ENCODE measurements around the gene AMN. TPM values are rescaled to one million over a fixed set of nuclear protein-coding genes. Genes with fewer than 3 reads are reported as not detected.

The AMN gene
- total RNA-seq, 1 donor from 2014 or later: 204 TPM

DNA sequence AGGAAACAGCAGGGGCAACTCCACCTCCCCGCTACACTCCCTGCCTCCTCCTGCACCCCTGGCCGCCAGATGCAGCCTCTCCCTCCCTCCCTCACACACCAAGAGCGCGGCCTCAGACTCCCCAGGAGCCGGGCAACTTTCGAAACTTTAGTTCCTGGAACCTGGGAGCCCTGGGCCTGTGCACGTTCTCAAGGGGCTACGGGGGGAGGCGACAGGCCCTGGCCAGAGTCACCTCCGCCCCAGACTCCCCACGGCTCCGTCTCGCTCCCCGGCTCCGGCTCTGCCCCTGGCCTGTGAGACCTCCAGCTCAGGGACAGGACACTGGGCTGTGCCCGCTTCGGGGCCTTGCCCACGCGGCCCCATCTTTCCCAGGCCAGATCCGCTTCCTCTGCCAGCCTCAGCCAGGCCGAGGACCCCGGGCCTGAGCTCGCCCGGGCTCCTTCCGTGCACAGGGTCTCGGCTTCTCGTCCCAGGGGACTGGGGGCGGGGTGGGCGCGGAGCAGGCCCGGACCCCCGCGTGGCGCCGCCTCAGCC, 5.5 kb downstream of the AMN start:
- DNase-seq (ENCODE audit: low spot score): no peak

GRCh38 chr14:102928412-102929240, 6.2 kb downstream of the AMN start:
- peak; percentile 82 for DNase-seq (ENCODE audit: low spot score)

DNA sequence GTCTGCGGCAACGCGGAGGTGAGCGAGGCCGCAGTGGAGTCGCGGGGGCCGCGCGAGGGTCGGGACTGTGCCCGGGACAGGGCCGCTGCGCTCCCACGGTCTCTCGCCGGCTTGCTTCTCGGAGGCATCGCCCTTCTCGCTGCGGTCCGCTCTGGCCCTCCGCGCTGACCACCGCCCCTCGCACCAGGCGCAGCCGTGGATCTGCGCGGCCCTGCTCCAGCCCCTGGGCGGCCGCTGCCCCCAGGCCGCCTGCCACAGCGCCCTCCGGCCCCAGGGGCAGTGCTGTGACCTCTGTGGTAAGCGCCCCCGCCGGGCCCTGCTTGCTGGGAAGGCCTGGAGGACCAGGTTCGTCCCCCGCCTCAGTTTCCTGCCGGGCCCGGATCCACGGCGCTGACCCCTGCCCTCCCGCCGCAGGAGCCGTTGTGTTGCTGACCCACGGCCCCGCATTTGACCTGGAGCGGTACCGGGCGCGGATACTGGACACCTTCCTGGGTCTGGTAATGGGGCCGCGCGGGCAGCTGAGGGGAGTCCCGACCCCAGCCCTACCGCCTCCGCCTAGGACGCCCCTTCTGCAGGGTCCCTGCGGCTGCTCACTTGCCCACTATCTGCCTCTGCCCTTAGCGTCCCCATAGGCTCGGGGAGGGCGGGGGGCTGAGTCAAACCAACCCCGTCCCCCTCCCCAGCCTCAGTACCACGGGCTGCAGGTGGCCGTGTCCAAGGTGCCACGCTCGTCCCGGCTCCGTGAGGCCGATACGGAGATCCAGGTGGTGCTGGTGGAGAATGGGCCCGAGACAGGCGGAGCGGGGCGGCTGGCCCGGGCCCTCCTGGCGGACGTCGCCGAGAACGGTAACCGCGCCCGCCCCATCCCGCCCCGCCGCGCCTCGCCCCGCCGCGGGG, 7.0 kb downstream of the AMN start:
- no peak for DNase-seq (ENCODE audit: low spot score)

DNA sequence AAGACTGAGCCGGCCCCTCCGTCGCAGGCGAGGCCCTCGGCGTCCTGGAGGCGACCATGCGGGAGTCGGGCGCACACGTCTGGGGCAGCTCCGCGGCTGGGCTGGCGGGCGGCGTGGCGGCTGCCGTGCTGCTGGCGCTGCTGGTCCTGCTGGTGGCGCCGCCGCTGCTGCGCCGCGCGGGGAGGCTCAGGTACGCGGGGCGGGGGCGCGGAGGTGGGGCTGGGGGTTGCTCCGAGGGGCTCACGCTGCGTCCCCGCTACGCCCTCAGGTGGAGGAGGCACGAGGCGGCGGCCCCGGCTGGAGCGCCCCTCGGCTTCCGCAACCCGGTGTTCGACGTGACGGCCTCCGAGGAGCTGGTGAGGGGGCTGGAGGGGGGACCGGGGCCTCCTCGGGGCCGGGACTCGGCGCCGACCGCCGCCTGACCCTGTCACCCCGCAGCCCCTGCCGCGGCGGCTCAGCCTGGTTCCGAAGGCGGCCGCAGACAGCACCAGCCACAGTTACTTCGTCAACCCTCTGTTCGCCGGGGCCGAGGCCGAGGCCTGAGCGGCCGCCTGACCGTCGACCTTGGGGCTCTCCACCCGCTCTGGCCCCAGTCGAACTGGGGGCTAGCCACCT, 7.8 kb downstream of the AMN start:
- no peak for DNase-seq (ENCODE audit: low spot score)

- peak; percentile 61 for DNase-seq (ENCODE audit: low spot score)
Observed at GRCh38 chr14:102930753-102931579, 8.5 kb downstream of the AMN start.

GRCh38 chr14:102931580-102932285, 9.3 kb downstream of the AMN start:
- DNase-seq (ENCODE audit: low spot score): no peak

DNA sequence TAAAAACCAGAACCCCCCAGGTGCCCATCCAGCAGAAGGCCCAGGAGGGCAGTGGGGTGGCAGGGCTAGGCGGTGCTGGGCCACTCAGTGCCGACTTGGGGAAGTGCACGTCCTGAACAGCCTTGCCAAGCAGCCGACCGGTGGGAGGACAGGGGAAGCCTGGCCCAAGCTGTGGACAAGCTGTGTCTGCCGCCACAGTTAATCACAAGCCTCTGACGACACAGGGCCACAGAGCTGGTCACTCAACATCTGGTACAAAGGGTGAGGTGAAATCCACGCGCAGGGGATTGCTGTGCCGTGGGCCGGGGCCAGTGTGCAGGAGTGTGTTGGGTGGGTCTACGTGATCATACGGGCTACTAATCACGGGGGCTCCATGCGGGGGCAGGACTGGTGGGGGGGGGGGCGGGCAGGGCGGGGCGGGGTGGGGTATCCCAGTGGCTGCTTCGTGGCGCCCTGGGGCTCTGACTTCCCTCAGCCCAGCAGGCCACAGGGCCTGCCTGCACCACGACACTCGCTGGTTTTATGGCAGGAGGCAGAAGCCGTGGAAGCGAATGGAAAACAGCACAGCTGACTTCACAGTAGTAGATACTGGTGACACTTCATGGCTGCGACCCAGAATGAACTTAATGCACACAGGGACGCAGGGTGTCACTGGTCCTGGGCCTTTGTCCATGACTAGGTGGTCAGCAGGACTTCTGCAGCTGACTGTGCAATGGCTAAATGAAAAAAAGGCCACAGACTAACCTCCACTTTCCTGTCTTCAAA, 10.2 kb downstream of the AMN start:
- DNase-seq (ENCODE audit: low spot score): no peak

DNA sequence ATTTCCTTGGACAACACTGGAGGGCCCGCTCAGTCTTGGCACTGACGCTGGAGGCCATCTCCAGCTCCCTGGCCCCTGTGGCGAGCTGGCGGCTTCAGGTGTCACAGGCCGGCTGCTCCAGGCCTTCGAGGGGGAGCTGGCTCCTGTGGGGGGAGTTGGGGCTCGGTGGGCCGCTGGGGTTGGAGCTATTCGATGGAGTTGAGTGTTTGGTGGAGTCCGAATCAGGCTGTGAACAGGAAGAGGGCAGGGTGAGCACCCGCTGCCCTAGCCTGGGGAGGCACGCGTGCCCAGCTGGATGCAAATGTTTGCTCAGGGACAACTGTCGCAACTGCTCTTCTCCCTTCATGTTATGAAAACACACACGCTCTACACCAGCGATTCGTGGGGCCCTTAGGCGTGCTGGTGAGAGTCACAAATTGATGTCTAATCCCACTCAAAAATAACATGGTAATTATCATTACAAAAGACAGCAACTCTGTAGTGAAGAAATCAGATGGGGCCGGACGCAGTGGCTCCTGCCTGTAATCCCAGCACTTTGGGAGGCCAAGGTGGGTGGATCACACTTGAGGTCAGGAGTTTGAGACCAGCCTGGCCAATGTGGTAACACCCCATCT, 11.3 kb downstream of the AMN start:
- no peak for DNase-seq (ENCODE audit: low spot score)

DNA sequence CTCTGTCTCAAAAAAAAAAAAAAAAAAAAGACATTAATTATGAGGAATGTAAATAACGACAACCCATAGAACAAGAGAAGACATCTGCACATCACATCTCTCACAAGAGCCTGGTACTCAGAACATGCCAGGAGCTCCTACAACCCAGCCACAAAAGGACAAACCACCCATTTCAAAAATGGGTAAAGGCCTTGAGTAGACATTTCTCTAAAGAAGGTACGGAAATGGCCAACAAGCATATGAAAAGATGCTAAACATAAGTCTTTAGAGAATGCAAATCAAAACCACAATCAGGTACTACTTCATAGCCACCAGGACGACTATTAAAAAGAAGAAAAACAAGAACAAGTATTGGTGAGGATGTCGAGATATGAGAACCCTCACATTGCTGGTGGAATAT, 13.3 kb downstream of the AMN start:
- DNase-seq (ENCODE audit: low spot score): no peak

DNA sequence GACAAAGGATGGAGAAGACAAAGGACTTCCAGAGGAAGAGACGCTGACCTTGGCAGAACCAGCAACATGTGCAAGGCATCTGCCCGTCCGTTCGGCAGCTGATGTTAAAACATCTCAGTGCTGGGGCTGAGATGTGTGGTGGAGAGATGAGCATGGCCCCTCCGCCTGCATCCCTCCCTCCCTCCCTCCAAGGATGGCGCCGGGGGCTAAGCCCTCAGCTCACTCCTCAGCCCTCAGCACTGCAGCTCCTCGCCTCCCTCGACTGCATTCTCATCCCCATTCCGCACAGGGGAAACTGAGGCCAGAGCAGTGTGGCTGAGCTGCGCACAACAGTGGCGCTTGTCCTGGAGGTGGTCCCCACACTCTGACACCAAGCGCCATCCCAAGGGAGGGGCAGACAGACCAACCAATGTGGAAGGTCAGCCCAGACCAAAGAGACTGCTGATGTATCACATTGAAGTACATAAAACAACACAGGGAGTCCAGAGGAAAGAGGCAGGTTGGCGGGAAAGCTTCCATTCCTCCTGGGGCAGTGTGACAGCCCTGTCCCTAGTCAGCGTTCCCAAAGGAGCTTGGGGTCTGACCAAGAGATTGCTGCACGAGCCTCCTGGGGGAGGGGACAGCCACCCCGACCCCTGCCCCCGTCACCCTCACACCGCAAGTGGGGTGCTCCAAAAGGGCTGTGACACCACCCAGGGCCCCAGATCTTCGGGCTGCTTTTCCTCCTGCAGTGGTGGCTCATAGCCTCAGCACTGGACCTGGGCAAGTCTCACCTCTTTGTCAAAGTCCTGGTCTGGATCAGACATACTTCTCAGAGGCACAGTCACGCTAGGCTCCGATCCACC, 15.1 kb downstream of the AMN start:
- no peak for DNase-seq (ENCODE audit: low spot score)

DNA sequence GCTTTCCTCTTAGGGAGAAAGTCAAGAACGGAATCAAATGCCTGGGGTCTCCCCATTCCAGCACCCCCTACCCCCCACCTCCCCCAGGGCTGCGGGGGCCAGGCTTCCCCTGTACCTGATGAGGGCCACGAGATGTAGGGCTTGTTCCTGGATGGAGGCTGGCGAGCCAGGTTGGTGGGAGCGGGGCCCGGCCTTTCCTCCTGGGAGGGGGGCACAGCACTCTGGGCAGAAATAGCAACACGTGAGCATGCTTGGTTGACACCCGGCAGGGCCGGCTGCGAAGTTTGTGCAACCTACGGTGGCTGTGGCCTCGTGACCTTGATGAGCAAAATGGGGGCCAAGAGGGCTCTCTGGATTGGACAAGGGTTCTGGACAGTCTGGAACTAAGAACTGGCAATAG, 15.7 kb downstream of the AMN start:
- DNase-seq (ENCODE audit: low spot score): no peak

GRCh38 chr14:102939329-102939728, 16.9 kb downstream of the AMN start:
- DNase-seq (ENCODE audit: low spot score): no peak

DNA sequence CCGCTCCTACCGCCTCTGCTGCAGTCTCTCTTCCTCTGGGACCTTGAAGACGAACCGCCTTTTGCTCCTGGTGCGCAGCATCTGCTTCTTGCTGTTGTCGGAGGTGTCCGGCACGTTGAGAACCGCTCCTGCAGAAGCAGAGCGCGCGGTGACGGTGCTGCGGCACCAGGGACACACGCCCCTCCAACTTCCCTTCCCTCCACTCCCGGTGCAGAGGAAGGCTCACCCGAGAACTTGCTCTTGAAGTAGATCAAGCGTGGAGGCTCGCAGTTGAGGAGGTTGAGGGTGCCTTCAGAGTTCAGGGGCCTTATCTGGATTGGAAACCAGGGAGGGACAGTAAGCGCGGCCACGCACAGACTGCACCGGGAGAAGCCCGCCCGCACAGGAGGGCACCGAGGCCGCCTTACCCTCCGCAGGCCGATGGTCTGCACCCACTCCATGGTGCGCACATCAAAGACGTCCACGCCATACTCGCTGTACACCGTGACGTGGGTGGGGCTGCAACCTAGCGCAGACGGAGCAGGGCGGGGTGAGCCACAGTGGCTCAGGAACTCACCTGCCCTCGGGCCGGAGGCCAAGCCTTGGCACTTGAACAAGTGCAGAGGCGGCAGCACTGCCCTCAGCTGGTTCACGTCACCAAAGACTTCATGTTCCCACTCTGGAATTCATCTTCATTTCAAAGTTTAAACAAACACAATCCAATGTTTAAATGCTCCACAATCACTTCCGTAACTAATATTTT, 17.5 kb downstream of the AMN start:
- peak; percentile 62 for DNase-seq (ENCODE audit: low spot score)

GRCh38 chr14:102940729-102941362, 18.4 kb downstream of the AMN start:
- no peak for DNase-seq (ENCODE audit: low spot score)

GRCh38 chr14:102941419-102942011, 19.1 kb downstream of the AMN start:
- no peak for DNase-seq (ENCODE audit: low spot score)

- DNase-seq (ENCODE audit: low spot score): no peak
Observed at GRCh38 chr14:102942069-102942468, 19.6 kb downstream of the AMN start.

DNA sequence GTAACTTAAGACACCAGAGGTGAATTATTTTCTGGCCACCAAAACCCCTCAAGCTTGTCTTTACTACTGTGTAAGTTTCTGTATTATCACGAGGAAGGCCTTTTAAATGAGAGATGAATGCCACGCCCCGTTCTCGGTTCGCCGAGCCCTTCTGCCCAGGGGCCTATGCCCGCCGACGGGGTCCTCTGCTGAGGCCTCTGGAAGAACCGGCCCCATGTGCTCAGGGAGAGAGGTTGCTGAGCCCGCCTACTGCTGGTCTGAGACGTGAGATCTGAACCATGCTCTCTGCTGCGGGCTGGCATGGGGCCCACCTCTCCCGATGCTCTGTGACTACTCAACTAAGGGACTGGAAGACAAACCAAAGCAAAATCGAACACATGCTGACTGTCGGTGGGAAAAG, 21.0 kb downstream of the AMN start:
- DNase-seq (ENCODE audit: low spot score): no peak

Data from mucosa of gallbladder (tissue), 1 donor.